Natural killer cell (primary cell): Measurements from ENCODE around the gene EHMT1. TPM values are rescaled to one million over a fixed set of nuclear protein-coding genes. Genes with fewer than 3 reads are reported as not detected.
A peak's percentile ranks its signal among the peaks of the same experiment; 100 is the strongest.

ENCODE experiments used
- ATAC-seq, 3 donors: fragments of 150-1000 bp in 2 of 3; fragments of 200-7000 bp in 1 of 3; cut with Tn5 transposase; 1 replicate in 1 of 3; 2 replicates in 2 of 3; pipeline ENCODE4 v1.10.0; 2021; ENCODE audit warnings: mild to moderate bottlenecking in 2 of 3, moderate library complexity in 2 of 3
- DNase-seq, 2 donors: peaks; one replicate each; pipeline versions ENCODE4 v3.0.0 to v3.0.0-alpha.2; 2013 to 2021; ENCODE audit warnings: mixed read lengths in 1 of 2
- H3K27ac ChIP-seq: one replicate; pipeline ENCODE4 v1.5.1; 2013; ENCODE audit warnings: mild to moderate bottlenecking, low read length
- H3K27me3 ChIP-seq: one replicate; pipeline ENCODE4 v1.6.1; 2013; ENCODE audit warnings: low read length; ENCODE audit not compliant: control insufficient read depth, insufficient read depth
- H3K36me3 ChIP-seq: one replicate; pipeline ENCODE4 v1.6.1; 2013; ENCODE audit warnings: low read length; ENCODE audit not compliant: control insufficient read depth, insufficient read depth
- H3K4me1 ChIP-seq: one replicate; pipeline ENCODE4 v1.6.1; 2013; ENCODE audit warnings: low read length; ENCODE audit not compliant: control insufficient read depth, insufficient read depth
- H3K4me3 ChIP-seq: one replicate; pipeline ENCODE4 v1.5.1; 2013; ENCODE audit warnings: low read length
- H3K9me3 ChIP-seq: one replicate; pipeline ENCODE4 v1.6.1; 2013; ENCODE audit warnings: low read length; ENCODE audit not compliant: control insufficient read depth, insufficient read depth
- H3K27ac Mint-ChIP-seq, 2 donors: one replicate each; pipeline ENCODE4 v1.8.0; 2022; ENCODE audit warnings: mild to moderate bottlenecking in 2 of 2, mixed read lengths in 2 of 2, moderate library complexity in 1 of 2
- H3K27me3 Mint-ChIP-seq, 2 donors: one replicate each; pipeline ENCODE4 v1.8.0; 2022; ENCODE audit warnings: low read depth in 2 of 2, mixed read lengths in 2 of 2
- H3K36me3 Mint-ChIP-seq: one replicate; pipeline ENCODE4 v1.8.0; 2022; ENCODE audit warnings: mixed read lengths
- H3K4me1 Mint-ChIP-seq, 2 donors: one replicate each; pipeline ENCODE4 v1.8.0; 2022; ENCODE audit warnings: mixed read lengths in 2 of 2
- H3K4me3 Mint-ChIP-seq: one replicate; pipeline ENCODE4 v1.8.0; 2022; ENCODE audit warnings: mild to moderate bottlenecking, moderate library complexity, mixed read lengths
- H3K9me3 Mint-ChIP-seq, 2 donors: one replicate each; pipeline ENCODE4 v1.8.0; 2022; ENCODE audit warnings: mixed read lengths in 2 of 2
- WGBS: methylation state at CpG from one replicate; pipeline ENCODE4 v1.1.7; 2013; ENCODE audit warnings: missing lambda C conversion rate; ENCODE audit not compliant: insufficient coverage; 5-methylcytosine and 5-hydroxymethylcytosine counted together
- intact Hi-C: fragments of 100-400 bp; cut with micrococcal nuclease; formaldehyde crosslinking; loops from one replicate; pipeline ENCODE4 v1.14.2; 2022
- total RNA-seq, 4 donors: library from RNA; stranded (reverse); fragments of 120-200 nt in 1 of 4; gene quantifications; one replicate each; pipeline versions ENCODE4 v1.2.3 to v1.2.4, GENCODE V29; 2013 to 2022
- TF ChIP-seq, protein P1 (sequence below): fragments of 200-600 bp; IDR thresholded peaks from one replicate; pipeline ENCODE4 v1.8.0; 2022; ENCODE audit warnings: antibody characterized with exemption

Gene EHMT1
- total RNA-seq, 3 donors from 2014 or later (not counting 1 experiment from before 2014, with no cell fraction given), result 173 to 200 (median 176) TPM

DNA sequence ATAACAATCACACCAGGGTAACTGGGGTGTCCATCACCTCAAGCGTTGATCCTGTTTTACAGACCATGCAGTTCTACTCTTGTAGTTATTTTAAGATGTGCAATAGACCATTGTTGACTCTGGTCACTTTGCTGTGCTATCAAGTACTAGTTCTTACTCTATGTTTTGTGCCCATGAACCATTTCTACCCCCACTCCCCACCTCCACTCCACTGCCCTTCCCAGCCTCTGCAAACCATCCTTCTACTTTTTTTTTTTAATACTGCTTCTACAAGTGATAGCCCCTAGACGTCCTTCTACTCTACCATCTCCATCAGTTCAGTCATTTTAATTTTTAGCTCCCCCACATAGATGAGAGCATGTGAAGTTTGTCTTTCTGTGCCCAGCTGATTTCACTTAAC is 38.8 kb downstream of the EHMT1 start:
- peaks cover 19% of the 10 kb centered on the region for H3K36me3 ChIP-seq
- H3K4me3 Mint-ChIP-seq, result no peak overlapping the region
- whole genome bisulfite sequencing, result 63% methylated on average over 2 of the region's 2 CpGs
- H3K27me3 Mint-ChIP-seq, result no peaks in the 10 kb centered on the region
- H3K4me1 Mint-ChIP-seq, result peaks cover 30 to 33% of the 10 kb centered on the region in 2 donors
- no peaks in the 10 kb centered on the region for H3K9me3 ChIP-seq
- H3K4me3 ChIP-seq, result no peak overlapping the region
- H3K27ac Mint-ChIP-seq, result peak overlapping the region; percentile 19 to 47
- no peaks in the 10 kb centered on the region for H3K9me3 Mint-ChIP-seq
- intact Hi-C loops, result no loop called here
- no peaks in the 10 kb centered on the region for H3K36me3 Mint-ChIP-seq
- no peak for DNase-seq
- TF ChIP-seq, protein P1, sequence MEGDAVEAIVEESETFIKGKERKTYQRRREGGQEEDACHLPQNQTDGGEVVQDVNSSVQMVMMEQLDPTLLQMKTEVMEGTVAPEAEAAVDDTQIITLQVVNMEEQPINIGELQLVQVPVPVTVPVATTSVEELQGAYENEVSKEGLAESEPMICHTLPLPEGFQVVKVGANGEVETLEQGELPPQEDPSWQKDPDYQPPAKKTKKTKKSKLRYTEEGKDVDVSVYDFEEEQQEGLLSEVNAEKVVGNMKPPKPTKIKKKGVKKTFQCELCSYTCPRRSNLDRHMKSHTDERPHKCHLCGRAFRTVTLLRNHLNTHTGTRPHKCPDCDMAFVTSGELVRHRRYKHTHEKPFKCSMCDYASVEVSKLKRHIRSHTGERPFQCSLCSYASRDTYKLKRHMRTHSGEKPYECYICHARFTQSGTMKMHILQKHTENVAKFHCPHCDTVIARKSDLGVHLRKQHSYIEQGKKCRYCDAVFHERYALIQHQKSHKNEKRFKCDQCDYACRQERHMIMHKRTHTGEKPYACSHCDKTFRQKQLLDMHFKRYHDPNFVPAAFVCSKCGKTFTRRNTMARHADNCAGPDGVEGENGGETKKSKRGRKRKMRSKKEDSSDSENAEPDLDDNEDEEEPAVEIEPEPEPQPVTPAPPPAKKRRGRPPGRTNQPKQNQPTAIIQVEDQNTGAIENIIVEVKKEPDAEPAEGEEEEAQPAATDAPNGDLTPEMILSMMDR, result no peak
- no peaks in the 10 kb centered on the region for H3K27me3 ChIP-seq
- H3K27ac ChIP-seq, result no peak overlapping the region
- no peak for ATAC-seq
- peaks cover 9% of the 10 kb centered on the region for H3K4me1 ChIP-seq

DNA sequence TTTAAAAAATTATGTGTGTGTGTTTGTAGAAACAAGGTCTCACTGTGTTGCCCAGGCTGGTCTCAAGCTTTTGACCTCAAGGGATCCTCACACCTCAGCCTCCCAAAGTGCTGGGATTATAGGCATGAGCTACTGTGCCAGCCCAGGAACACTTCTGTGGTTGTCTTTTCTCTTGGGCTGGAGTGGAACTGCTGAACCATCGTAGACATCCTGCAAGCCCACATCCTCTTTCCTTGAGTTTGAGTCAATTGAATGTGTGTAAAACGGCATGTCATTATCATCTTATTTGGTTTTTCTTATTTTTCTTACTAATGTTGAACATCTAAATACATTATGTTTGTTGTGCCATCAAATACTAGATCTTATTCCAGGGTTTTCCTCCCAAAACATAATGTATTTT is 40.0 kb downstream of the EHMT1 start:
- H3K9me3 ChIP-seq, result no peaks in the 10 kb centered on the region
- TF ChIP-seq, protein P1, result no peak
- Mint-ChIP-seq H3K4me1 (peaks cover 37 to 40% of the 10 kb centered on the region in 2 donors), H3K4me3 (no peak overlapping the region), H3K27ac (peak overlapping the region; percentile 12 to 76), H3K36me3 (no peaks in the 10 kb centered on the region), H3K27me3 (no peaks in the 10 kb centered on the region), H3K9me3 (no peaks in the 10 kb centered on the region)
- peaks cover 17% of the 10 kb centered on the region for H3K36me3 ChIP-seq
- H3K27me3 ChIP-seq, result no peaks in the 10 kb centered on the region
- 0% methylated on average over 1 of the region's 2 CpGs for WGBS
- DNase-seq (no peak), ATAC-seq (peak in 1 of 3 donors; percentile 26)
- H3K27ac ChIP-seq, result no peak overlapping the region
- peaks cover 9% of the 10 kb centered on the region for H3K4me1 ChIP-seq
- intact Hi-C loops, result no loop called here
- H3K4me3 ChIP-seq, result no peak overlapping the region

DNA sequence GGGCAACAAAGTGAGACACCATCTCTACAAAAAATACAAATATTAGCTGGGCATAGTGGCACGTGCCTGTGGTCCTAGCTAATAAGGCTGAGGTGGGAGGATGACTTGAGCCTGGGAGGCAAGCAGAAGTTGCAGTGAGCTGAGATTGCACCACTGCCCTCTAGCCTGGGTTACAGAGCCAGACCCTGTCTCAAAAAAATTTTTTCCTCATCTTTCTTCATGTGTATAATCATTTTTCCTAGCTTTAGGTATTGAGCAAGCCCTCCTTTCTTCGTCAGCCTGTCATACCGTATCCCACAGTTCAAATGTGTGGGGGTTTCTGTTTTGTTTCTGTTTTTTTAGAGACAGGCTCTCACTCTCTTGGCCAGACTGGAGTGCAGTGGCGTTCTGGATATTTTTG is 41.3 kb downstream of the EHMT1 start:
- 100% methylated on average over 3 of the region's 4 CpGs for WGBS
- Histone ChIP-seq H3K4me3 (no peak overlapping the region), H3K9me3 (no peaks in the 10 kb centered on the region), H3K4me1 (peaks cover 9% of the 10 kb centered on the region), H3K27me3 (no peaks in the 10 kb centered on the region), H3K27ac (no peak overlapping the region), H3K36me3 (peaks cover 12% of the 10 kb centered on the region)
- H3K36me3 Mint-ChIP-seq, result no peaks in the 10 kb centered on the region
- no peak overlapping the region for H3K4me3 Mint-ChIP-seq
- H3K4me1 Mint-ChIP-seq, result peaks cover 44 to 47% of the 10 kb centered on the region in 2 donors
- TF ChIP-seq, protein P1, result no peak
- no peaks in the 10 kb centered on the region for H3K9me3 Mint-ChIP-seq
- no peaks in the 10 kb centered on the region for H3K27me3 Mint-ChIP-seq
- DNase-seq (no peak), ATAC-seq (no peak)
- H3K27ac Mint-ChIP-seq, result peak overlapping the region; percentile 37 to 75
- intact Hi-C loops, result no loop called here

DNA sequence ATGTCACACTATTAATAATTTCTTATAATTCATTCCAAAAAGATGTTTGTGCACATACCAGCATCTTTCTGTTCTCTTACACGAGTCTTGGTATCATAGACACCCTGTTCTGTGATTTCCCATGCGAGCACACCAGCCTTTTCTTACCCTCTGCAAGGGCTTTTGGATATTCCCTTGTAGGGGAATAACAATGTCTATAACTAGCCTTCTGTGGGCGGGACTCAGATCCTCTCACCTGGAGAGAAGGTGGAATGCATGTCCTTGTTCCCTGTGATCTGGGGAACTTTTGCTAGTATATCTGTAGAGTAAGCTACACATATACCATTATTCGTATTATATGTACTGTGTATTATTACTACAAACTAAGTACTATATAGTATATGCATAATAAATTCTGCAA is 44.8 kb downstream of the EHMT1 start:
- Histone ChIP-seq H3K27me3 (no peaks in the 10 kb centered on the region), H3K36me3 (peaks cover 7% of the 10 kb centered on the region), H3K4me3 (no peak overlapping the region), H3K9me3 (no peaks in the 10 kb centered on the region), H3K27ac (no peak overlapping the region), H3K4me1 (peaks cover 14% of the 10 kb centered on the region)
- Mint-ChIP-seq H3K36me3 (no peaks in the 10 kb centered on the region), H3K4me3 (no peak overlapping the region), H3K27ac (peak overlapping the region in 1 of 2 donors; percentile 38), H3K4me1 (peaks cover 51 to 56% of the 10 kb centered on the region in 2 donors), H3K27me3 (no peaks in the 10 kb centered on the region), H3K9me3 (no peaks in the 10 kb centered on the region)
- 94% methylated on average over 2 of the region's 4 CpGs for WGBS
- ATAC-seq (no peak), DNase-seq (no peak)
- intact Hi-C loops, result no loop called here
- TF ChIP-seq, protein P1, result no peak
